ENCODE data around the gene BMPR1B.
A peak's percentile ranks its signal among the peaks of the same experiment; 100 is the strongest.

The BMPR1B gene

GRCh38 chr4:94912606-94913005 is 154.9 kb downstream of the BMPR1B start:
- DNase-seq (ENCODE audit: low spot score), result no peak

GRCh38 chr4:94913316-94913715 is 155.6 kb downstream of the BMPR1B start:
- DNase-seq (ENCODE audit: low spot score), result no peak

- no peak for DNase-seq (ENCODE audit: low spot score)
Observed at GRCh38 chr4:94917146-94917545, 159.4 kb downstream of the BMPR1B start.

- DNase-seq (ENCODE audit: low spot score), result no peak
Observed at GRCh38 chr4:94918543-94918942, 160.8 kb downstream of the BMPR1B start.

- DNase-seq (ENCODE audit: low spot score), result no peak
Observed at GRCh38 chr4:94920369-94920768, 162.6 kb downstream of the BMPR1B start.

- DNase-seq (ENCODE audit: low spot score), result no peak
Observed at GRCh38 chr4:94924566-94924965, 166.8 kb downstream of the BMPR1B start.

- DNase-seq (ENCODE audit: low spot score), result no peak
Observed at GRCh38 chr4:94925764-94926347, 168.1 kb downstream of the BMPR1B start.

- DNase-seq (ENCODE audit: low spot score), result no peak
Observed at GRCh38 chr4:94926936-94927335, 169.2 kb downstream of the BMPR1B start.

- no peak for DNase-seq (ENCODE audit: low spot score)
Observed at GRCh38 chr4:94927696-94928095, 169.9 kb downstream of the BMPR1B start.

- no peak for DNase-seq (ENCODE audit: low spot score)
Observed at GRCh38 chr4:94929696-94930095, 171.9 kb downstream of the BMPR1B start.

GRCh38 chr4:94931626-94932025 is 173.9 kb downstream of the BMPR1B start:
- DNase-seq (ENCODE audit: low spot score), result no peak

GRCh38 chr4:94932366-94932765 is 174.6 kb downstream of the BMPR1B start:
- no peak for DNase-seq (ENCODE audit: low spot score)

- DNase-seq (ENCODE audit: low spot score), result no peak
Observed at GRCh38 chr4:94933799-94934198, 176.0 kb downstream of the BMPR1B start.

GRCh38 chr4:94934201-94934600 is 176.4 kb downstream of the BMPR1B start:
- DNase-seq (ENCODE audit: low spot score), result peak; percentile 28

- DNase-seq (ENCODE audit: low spot score), result no peak
Observed at GRCh38 chr4:94934864-94935263, 177.1 kb downstream of the BMPR1B start.

GRCh38 chr4:94936854-94937253 is 179.1 kb downstream of the BMPR1B start:
- DNase-seq (ENCODE audit: low spot score), result no peak

GRCh38 chr4:94939791-94940519 is 182.2 kb downstream of the BMPR1B start:
- DNase-seq (ENCODE audit: low spot score), result no peak

- DNase-seq (ENCODE audit: low spot score), result no peak
Observed at GRCh38 chr4:94940520-94940908, 182.8 kb downstream of the BMPR1B start.

GRCh38 chr4:94941706-94942105 is 184.0 kb downstream of the BMPR1B start:
- no peak for DNase-seq (ENCODE audit: low spot score)

GRCh38 chr4:94944726-94945125 is 187.0 kb downstream of the BMPR1B start:
- DNase-seq (ENCODE audit: low spot score), result no peak

GRCh38 chr4:94947681-94948108 is 189.9 kb downstream of the BMPR1B start:
- no peak for DNase-seq (ENCODE audit: low spot score)

GRCh38 chr4:94954251-94954650 is 196.5 kb downstream of the BMPR1B start:
- DNase-seq (ENCODE audit: low spot score), result no peak

- no peak for DNase-seq (ENCODE audit: low spot score)
Observed at GRCh38 chr4:94957030-94957429, 199.3 kb downstream of the BMPR1B start.

- DNase-seq (ENCODE audit: low spot score), result no peak
Observed at GRCh38 chr4:94959307-94959706, 201.6 kb downstream of the BMPR1B start.

Measured in AG08396 (cell line).